SK-N-MC (cell line): ENCODE results near the gene MAGI2.

ENCODE experiments used
- DNase-seq: peaks from one replicate; pipeline ENCODE4 v3.0.0-alpha.2; 2011; ENCODE audit warnings: low read depth, low spot score
- H3K27ac ChIP-seq: fragments of 200-600 bp; sonication (generic); 2 replicates; pipeline ENCODE4 v1.5.1; 2016; ENCODE audit warnings: mixed run types
- H3K36me3 ChIP-seq: fragments of 200-600 bp; sonication (generic); 2 replicates; pipeline ENCODE4 v1.6.1; 2017; ENCODE audit warnings: antibody characterized with exemption, low read length, mixed read lengths; ENCODE audit not compliant: insufficient read depth
- H3K4me3 ChIP-seq: fragments of 200-600 bp; sonication (generic); 2 replicates; pipeline ENCODE4 v1.5.1; 2016
- H3K9ac ChIP-seq: fragments of 200-600 bp; sonication (generic); 2 replicates; pipeline ENCODE4 v1.8.0; 2017; ENCODE audit warnings: mixed run types, mixed read lengths; ENCODE audit not compliant: insufficient read length
- H3K9me3 ChIP-seq: fragments of 200-600 bp; sonication (generic); 2 replicates; pipeline ENCODE4 v1.6.1; 2017; ENCODE audit warnings: low read depth, mild to moderate bottlenecking, antibody characterized with exemption, low read length, moderate library complexity, mixed read lengths
- EZH2 ChIP-seq: fragments of 200-600 bp; sonication (generic); IDR thresholded peaks from one replicate; pipeline ENCODE4 v1.6.1; 2017; ENCODE audit warnings: antibody characterized with exemption
- FOXP2 ChIP-seq: optimal IDR thresholded peaks from 2 replicates; pipeline ENCODE3; 2011; ENCODE audit warnings: mild to moderate bottlenecking, moderate library complexity; ENCODE audit not compliant: insufficient read depth; ENCODE audit errors: extremely low read length, control extremely low read depth
- POLR2AphosphoS5 ChIP-seq: IDR thresholded peaks from 2 replicates; pipeline ENCODE4 v1.6.1; 2012; ENCODE audit warnings: mild to moderate bottlenecking, low read depth, low read length, borderline replicate concordance

MAGI2 gene

DNA sequence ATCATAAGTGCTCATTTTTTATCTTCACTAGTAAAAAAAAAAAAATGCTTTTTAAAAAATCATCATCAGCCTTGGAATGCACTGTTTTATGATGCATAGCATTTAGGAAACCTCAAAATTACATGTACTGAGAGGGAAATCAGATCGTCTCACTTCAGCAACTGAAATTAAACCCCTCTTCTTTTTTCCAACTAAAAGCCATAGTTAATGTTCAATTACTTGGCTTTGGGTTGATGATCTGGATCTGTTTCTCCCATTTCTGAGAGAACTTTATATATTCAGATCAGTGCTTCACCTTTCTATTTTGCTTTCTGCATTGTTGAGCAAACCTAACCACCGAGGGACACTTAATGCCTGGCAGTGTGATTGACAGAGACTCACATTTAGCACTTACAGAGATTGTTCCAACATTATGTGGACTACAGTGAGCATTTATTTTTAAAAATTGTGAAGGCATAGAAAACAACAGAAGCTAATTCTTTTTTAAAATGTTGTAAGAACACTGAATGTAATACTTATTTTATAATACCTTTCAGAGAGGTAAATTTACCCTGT, 976.5 kb downstream of the MAGI2 start:
- Histone ChIP-seq H3K9ac (no peak overlapping the region), H3K36me3 (no peaks in the 10 kb centered on the region), H3K9me3 (no peaks in the 10 kb centered on the region), H3K4me3 (no peak overlapping the region), H3K27ac (no peak overlapping the region)
- TF ChIP-seq FOXP2 = no peak
- TF ChIP-seq EZH2 = no peak
- TF ChIP-seq POLR2AphosphoS5 = no peak
- DNase-seq = no peak

DNA sequence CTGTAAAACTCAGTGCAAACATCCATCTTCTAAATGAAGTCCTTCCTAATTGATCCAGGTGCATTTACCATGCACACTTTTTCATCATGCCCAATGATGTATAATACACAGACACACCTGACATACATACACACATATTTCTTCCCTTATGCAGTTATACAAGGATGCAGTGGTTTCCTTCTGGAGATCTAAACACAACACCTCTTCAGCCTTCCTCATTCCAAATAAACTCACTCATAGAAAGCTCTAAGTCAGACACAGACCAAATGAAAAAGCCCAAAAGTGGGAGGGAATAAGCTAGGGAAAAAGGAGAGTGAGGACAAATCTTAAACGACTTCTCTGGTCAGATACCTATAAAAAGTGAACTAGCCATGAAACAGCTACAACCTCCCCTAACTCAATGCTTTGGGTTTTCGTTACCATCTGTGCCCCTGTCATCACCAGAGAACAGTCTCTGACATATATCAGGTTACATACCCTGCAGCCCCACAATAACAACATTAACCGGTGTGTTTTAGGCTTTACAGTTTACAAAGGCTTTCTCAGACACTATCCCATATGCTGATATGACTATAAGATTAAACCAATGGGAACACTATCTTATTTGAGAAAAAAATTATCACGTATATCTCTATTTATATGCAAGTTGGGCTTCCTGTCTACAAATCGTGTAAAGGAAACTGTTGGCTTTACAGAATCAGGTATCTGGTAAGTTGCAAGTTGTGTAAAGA, 979.7 kb downstream of the MAGI2 start:
- Histone ChIP-seq H3K4me3 (no peak overlapping the region), H3K27ac (no peak overlapping the region), H3K9ac (no peak overlapping the region), H3K9me3 (no peaks in the 10 kb centered on the region), H3K36me3 (no peaks in the 10 kb centered on the region)
- no peak for DNase-seq
- no peak for TF ChIP-seq POLR2AphosphoS5
- TF ChIP-seq FOXP2 = no peak

DNA sequence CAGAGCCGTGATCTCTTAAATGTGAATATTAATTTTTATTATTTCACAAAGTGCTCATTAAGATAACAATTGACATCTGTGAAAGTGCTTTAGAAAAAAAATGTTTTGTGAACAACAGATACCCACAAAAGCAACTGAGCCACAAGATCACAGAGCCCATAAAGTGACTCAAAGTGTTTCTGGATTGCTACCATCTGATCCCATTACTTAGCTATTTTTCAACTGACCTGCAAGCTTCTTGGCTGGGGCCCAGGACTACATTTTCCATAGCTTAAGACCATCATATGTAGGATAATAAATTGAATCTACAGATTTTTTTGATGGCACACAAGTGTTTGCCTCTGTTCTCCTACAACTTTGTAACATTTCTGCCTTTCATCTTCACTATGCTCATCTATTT, 980.4 kb downstream of the MAGI2 start:
- Histone ChIP-seq H3K9me3 (no peaks in the 10 kb centered on the region), H3K27ac (no peak overlapping the region), H3K4me3 (no peak overlapping the region), H3K36me3 (no peaks in the 10 kb centered on the region), H3K9ac (no peak overlapping the region)
- no peak for DNase-seq
- TF ChIP-seq EZH2 (no peak), POLR2AphosphoS5 (no peak), FOXP2 (no peak)

GRCh38 chr7:78472519-78472918, 980.9 kb downstream of the MAGI2 start:
- H3K36me3 ChIP-seq = no peaks in the 10 kb centered on the region
- H3K9me3 ChIP-seq = no peaks in the 10 kb centered on the region
- no peak overlapping the region for H3K4me3 ChIP-seq
- TF ChIP-seq POLR2AphosphoS5 = no peak
- TF ChIP-seq FOXP2 = no peak
- TF ChIP-seq EZH2 = no peak
- H3K27ac ChIP-seq = no peak overlapping the region
- no peak overlapping the region for H3K9ac ChIP-seq
- no peak for DNase-seq

DNA sequence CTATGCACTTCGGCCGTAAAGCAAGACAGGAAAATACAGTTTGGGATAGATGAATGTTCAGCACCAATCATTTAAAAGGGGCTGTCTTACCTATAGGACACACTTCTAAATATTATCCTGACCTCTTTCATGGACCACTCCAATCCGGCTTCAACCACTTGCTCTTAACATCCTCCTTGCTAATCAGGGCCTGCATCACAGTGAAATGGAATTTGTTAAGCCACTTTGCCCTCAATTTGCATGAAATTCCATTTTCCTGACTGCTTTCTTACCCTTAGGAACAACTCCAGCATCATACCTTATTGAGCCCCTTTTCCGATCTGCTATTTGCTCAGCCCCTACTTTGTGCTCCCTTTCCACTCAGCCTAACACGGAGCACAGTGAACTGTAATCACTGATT, 987.6 kb downstream of the MAGI2 start:
- Histone ChIP-seq H3K27ac (no peak overlapping the region), H3K9me3 (no peaks in the 10 kb centered on the region)

DNA sequence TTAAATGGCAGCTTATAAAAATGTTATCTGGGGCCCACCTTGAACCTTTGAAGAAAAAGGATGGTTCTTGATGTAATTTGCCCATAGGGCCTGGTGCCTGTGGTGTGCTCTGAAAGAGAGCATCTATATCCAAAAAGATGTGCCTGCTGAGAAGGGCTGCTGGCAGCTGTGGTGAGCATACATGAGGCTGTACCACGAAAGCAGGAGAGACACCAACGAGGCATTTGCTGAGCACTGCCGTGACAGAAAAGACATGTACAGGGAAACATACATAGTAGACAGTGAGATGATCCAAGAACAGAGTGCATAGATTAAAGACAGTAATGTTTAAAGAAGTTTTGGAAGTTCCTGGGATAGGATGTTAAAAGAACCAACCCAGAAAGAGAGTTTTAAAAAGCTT, 990.4 kb downstream of the MAGI2 start:
- H3K36me3 ChIP-seq = no peaks in the 10 kb centered on the region
- TF ChIP-seq FOXP2 = no peak
- TF ChIP-seq POLR2AphosphoS5 = no peak
- no peak for TF ChIP-seq EZH2
- no peaks in the 10 kb centered on the region for H3K9me3 ChIP-seq
- no peak overlapping the region for H3K4me3 ChIP-seq
- no peak overlapping the region for H3K27ac ChIP-seq
- DNase-seq = no peak
- H3K9ac ChIP-seq = no peak overlapping the region

More for the DNA sequence above, 987.6 kb downstream of the MAGI2 start:
- Histone ChIP-seq H3K4me3 (no peak overlapping the region), H3K36me3 (no peaks in the 10 kb centered on the region), H3K9ac (no peak overlapping the region)
- no peak for DNase-seq
- no peak for TF ChIP-seq FOXP2
- no peak for TF ChIP-seq EZH2
- TF ChIP-seq POLR2AphosphoS5 = no peak

DNA sequence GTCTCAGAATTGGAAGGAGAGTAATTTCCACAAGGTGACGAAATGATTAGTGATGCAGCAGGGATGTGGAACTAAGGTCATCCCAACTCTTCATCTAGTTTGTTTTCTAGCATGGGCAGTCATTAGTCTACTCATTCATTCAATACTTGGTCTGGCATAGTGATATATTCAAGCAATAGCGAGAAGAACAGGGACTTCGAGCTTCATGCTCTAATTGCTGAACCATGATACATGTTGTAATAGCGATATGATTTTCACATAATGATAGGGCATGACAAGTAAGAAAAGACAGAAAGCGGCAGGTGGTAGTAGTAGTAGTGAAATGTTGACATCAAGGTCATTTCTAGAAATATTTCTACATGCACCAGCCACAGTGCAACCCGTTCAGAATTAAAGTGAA, 1002.8 kb downstream of the MAGI2 start:
- no peak overlapping the region for H3K4me3 ChIP-seq
- DNase-seq = no peak
- TF ChIP-seq FOXP2 (no peak), POLR2AphosphoS5 (no peak), EZH2 (no peak)

DNA sequence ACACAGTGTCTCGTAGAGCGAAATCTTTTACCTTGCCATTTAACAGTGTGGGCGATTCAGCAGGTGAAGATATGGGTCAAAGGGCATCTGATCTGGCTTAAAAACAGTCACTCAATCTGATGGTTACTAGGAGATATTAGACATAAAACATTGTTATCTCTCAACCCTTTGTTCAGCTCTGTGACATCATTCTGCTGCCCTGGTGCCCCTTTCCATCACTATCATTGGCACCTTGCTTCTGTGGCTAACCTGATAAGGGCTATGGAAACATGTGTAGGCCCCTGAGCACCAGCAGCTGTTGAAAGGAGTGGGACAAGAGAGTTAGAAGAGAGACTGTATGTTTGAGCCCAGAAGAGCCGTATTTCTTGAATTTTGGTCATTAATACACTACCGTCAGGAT, 1004.6 kb downstream of the MAGI2 start:
- no peak overlapping the region for H3K27ac ChIP-seq
- TF ChIP-seq POLR2AphosphoS5 (no peak), EZH2 (no peak), FOXP2 (no peak)
- no peaks in the 10 kb centered on the region for H3K9me3 ChIP-seq
- H3K9ac ChIP-seq = no peak overlapping the region
- no peak overlapping the region for H3K4me3 ChIP-seq
- DNase-seq = no peak
- H3K36me3 ChIP-seq = no peaks in the 10 kb centered on the region

More for the DNA sequence above, 1002.8 kb downstream of the MAGI2 start:
- Histone ChIP-seq H3K27ac (no peak overlapping the region), H3K9me3 (no peaks in the 10 kb centered on the region), H3K36me3 (no peaks in the 10 kb centered on the region), H3K9ac (no peak overlapping the region)

GRCh38 chr7:78444267-78444666, 1009.2 kb downstream of the MAGI2 start:
- TF ChIP-seq EZH2 = no peak
- no peak for TF ChIP-seq FOXP2
- TF ChIP-seq POLR2AphosphoS5 = no peak
- Histone ChIP-seq H3K9ac (no peak overlapping the region), H3K27ac (no peak overlapping the region), H3K9me3 (no peaks in the 10 kb centered on the region), H3K36me3 (no peaks in the 10 kb centered on the region), H3K4me3 (no peak overlapping the region)
- no peak for DNase-seq
